Posterior cingulate gyrus (tissue), 11 donors: ENCODE results near the gene TTC23L.

ENCODE experiments used
- DNase-seq, 10 donors: peaks; one replicate each; pipeline versions ENCODE4 v3.0.0 to v3.0.0-alpha.2; 2020 to 2021; ENCODE audit warnings: mixed read lengths in 3 of 10
- intact Hi-C: fragments of 100-400 bp; cut with DNase I; formaldehyde crosslinking; loops from one replicate; pipeline ENCODE4 v1.15.1; 2023

The TTC23L gene

GRCh38 chr5:34866989-34867471 lies 28.1 kb downstream of the TTC23L start:
- peak in 3 of 10 donors; percentile 8 to 38 (median 23) for DNase-seq
- intact Hi-C loops = no loop called here

- no peak for DNase-seq
- intact Hi-C loops = no loop called here
Measured at GRCh38 chr5:34867660-34868059, 28.7 kb downstream of the TTC23L start.

GRCh38 chr5:34868791-34869190 lies 29.8 kb downstream of the TTC23L start:
- DNase-seq = no peak

GRCh38 chr5:34869256-34869655 lies 30.3 kb downstream of the TTC23L start:
- intact Hi-C loops = no loop called here
- DNase-seq = no peak

More at GRCh38 chr5:34868791-34869190, 29.8 kb downstream of the TTC23L start:
- intact Hi-C loops = no loop called here

- intact Hi-C loops = no loop called here
- no peak for DNase-seq
Measured at GRCh38 chr5:34870382-34870781, 31.4 kb downstream of the TTC23L start.

- intact Hi-C loops = no loop called here
- DNase-seq = no peak
Measured at GRCh38 chr5:34876275-34876674, 37.3 kb downstream of the TTC23L start.

GRCh38 chr5:34881246-34881645 lies 42.3 kb downstream of the TTC23L start:
- DNase-seq = no peak
- intact Hi-C loops = no loop called here

GRCh38 chr5:34886392-34887119 lies 47.6 kb downstream of the TTC23L start:
- intact Hi-C loops = no loop called here
- no peak for DNase-seq

- intact Hi-C loops = no loop called here
- DNase-seq = no peak
Measured at GRCh38 chr5:34889394-34889793, 50.4 kb downstream of the TTC23L start.

- intact Hi-C loops = loop anchor here (10.0 kb wide), 1 partner anchor 237 kb away; the partner anchor contains the start of gene RAI14
- DNase-seq = no peak
Measured at GRCh38 chr5:34891981-34892380, 53.0 kb downstream of the TTC23L start.

GRCh38 chr5:34892414-34892813 lies 53.5 kb downstream of the TTC23L start:
- intact Hi-C loops = loop anchor here (10.0 kb wide), 1 partner anchor 238 kb away; the partner anchor contains the start of gene RAI14
- DNase-seq = no peak

GRCh38 chr5:34894716-34895115 lies 55.8 kb downstream of the TTC23L start:
- no peak for DNase-seq
- intact Hi-C loops = loop anchor here (10.0 kb wide), 1 partner anchor 240 kb away; the partner anchor contains the start of gene RAI14

GRCh38 chr5:34895641-34896419 lies 56.9 kb downstream of the TTC23L start:
- no peak for DNase-seq
- intact Hi-C loops = loop anchor here (10.0 kb wide), 1 partner anchor 241 kb away; the partner anchor contains the start of gene RAI14

- intact Hi-C loops = loop anchor here (1.0 to 10.0 kb wide), 4 partner anchors 243 to 423 kb away; partner anchors contain the start of gene RAI14
- no peak for DNase-seq
Measured at GRCh38 chr5:34897646-34898045, 58.7 kb downstream of the TTC23L start.

- intact Hi-C loops = loop anchor here (1.0 to 10.0 kb wide), 4 partner anchors 244 to 424 kb away; partner anchors contain the start of gene RAI14
- DNase-seq = peak; percentile 42 to 95 (median 77)
Measured at GRCh38 chr5:34898258-34898895, 59.4 kb downstream of the TTC23L start.

GRCh38 chr5:34899066-34899465 lies 60.1 kb downstream of the TTC23L start:
- intact Hi-C loops = loop anchor here (2.0 to 10.0 kb wide), 2 partner anchors 244 to 412 kb away; partner anchors contain the start of gene RAI14

GRCh38 chr5:34900652-34901051 lies 61.7 kb downstream of the TTC23L start:
- intact Hi-C loops = no loop called here
- DNase-seq = no peak

More at GRCh38 chr5:34899066-34899465, 60.1 kb downstream of the TTC23L start:
- DNase-seq = no peak

- intact Hi-C loops = no loop called here
- DNase-seq = no peak
Measured at GRCh38 chr5:34903260-34903659, 64.3 kb downstream of the TTC23L start.

GRCh38 chr5:34905564-34905963 lies 66.6 kb downstream of the TTC23L start:
- DNase-seq = no peak
- intact Hi-C loops = no loop called here

GRCh38 chr5:34913072-34913471 lies 74.1 kb downstream of the TTC23L start:
- no peak for DNase-seq
- intact Hi-C loops = no loop called here
